Cardiac fibroblast (primary cell): Measurements from ENCODE around the gene FANCC.
"Not testable (repeated sequence)": the region's sequence is repeated elsewhere in the genome, so short reads cannot be mapped to it uniquely, and the experiment has no call there.

ENCODE experiments used
- DNase-seq, 2 donors: peaks; one replicate each; pipeline versions ENCODE4 v3.0.0 to v3.0.0-alpha.2; 2010; ENCODE audit warnings: low read depth in 2 of 2
- H3K4me3 ChIP-seq, 2 donors: replicated peaks in 1 of 2; 1 replicate in 1 of 2; 2 replicates in 1 of 2; pipeline ENCODE4 v1.5.1; 2011; ENCODE audit warnings: low read depth in 2 of 2, low read length in 2 of 2, mild to moderate bottlenecking in 2 of 2, moderate library complexity in 1 of 2
- CTCF ChIP-seq: IDR thresholded peaks from one replicate; pipeline ENCODE4 v1.5.1; 2011; ENCODE audit warnings: low read depth, mild to moderate bottlenecking, low read length, inconsistent platforms

Gene FANCC

GRCh38 chr9:95332860-95333259 lies 15.4 kb upstream of the FANCC start:
- TF ChIP-seq CTCF, result no peak
- H3K4me3 ChIP-seq, result no peak overlapping the region
- no peak for DNase-seq

- TF ChIP-seq CTCF, result no peak
- no peak overlapping the region for H3K4me3 ChIP-seq
- no peak for DNase-seq
Observed at GRCh38 chr9:95330720-95331404, 13.4 kb upstream of the FANCC start.

- not testable (repeated sequence) for DNase-seq, H3K4me3 ChIP-seq
Observed at GRCh38 chr9:95329061-95329460, 11.6 kb upstream of the FANCC start.

GRCh38 chr9:95327239-95327865 lies 9.8 kb upstream of the FANCC start:
- no peak overlapping the region for H3K4me3 ChIP-seq
- no peak for DNase-seq
- TF ChIP-seq CTCF, result no peak

GRCh38 chr9:95325221-95325620 lies 7.7 kb upstream of the FANCC start:
- H3K4me3 ChIP-seq, result no peak overlapping the region
- DNase-seq, result no peak
- TF ChIP-seq CTCF, result no peak

- H3K4me3 ChIP-seq, result peak overlapping the region; percentile 99 to 100
- no peak for DNase-seq
- no peak for TF ChIP-seq CTCF
Observed at GRCh38 chr9:95317893-95318211, 343 bp upstream of the FANCC start.

GRCh38 chr9:95316794-95317118 lies 753 bp downstream of the FANCC start:
- peak; percentile 60 to 70 for DNase-seq
- TF ChIP-seq CTCF, result no peak
- H3K4me3 ChIP-seq, result peak overlapping the region; percentile 99 to 100
